Measurements from ENCODE around the gene RIIAD1. TPM values are rescaled to one million over a fixed set of nuclear protein-coding genes. Genes with fewer than 3 reads are reported as not detected.

The RIIAD1 gene, protein sequence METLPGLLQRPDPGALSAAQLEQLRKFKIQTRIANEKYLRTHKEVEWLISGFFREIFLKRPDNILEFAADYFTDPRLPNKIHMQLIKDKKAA
- not detected in 2 replicates for total RNA-seq

GRCh38 chr1:151720974-151721787, at the start of gene RIIAD1:
TSS of gene RIIAD1 (plus strand) at chr1:151721522. CDS start at chr1:151721537, 15 bp downstream.

DNA sequence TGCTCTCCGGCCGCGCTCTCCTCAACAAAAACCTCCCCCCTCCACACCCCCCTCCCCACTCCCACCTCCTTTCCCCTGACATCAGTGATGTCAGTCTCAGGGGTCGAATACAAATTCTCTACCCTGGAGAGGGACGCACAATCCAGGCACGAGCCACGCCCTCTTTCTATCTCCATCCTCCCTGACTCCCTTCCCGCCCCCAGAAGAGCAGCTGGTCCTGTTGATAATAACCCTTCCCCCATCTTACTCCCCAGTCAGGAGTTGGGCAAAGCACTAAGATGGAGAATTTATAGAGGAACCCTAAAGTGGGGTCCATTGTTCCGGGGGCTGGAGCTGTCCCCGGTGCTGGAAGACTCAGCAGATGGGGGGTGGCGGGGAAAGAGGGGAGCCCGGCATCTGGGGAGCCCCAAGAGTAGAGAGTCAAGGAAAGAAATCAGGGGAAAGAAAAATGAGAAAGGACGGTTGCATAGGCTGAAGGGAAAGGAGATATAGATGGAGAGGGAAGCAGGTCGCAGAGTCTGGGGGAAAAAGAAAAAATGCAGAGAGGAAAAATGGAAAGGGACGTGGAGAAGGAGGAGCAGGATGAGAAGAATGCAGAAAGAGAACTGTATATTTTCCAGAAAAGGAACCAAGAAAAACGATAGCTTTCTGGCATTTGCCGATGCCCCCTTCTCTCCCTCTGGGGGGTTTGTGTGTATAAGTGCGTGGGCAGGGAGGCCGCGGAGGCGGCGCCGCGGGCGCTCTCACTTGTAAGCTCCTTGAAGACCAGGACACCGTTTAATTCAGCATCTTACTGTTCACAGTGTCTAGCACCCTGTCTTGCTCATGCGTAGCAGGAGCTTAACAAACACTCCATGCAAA, 4.3 kb upstream of the RIIAD1 start, which contains the start of gene CELF3:
TSS of gene CELF3 (minus strand) at position 33 of the 861 bp plus-strand sequence. CDS start 783 bp downstream, outside the sequence.

GRCh38 chr1:151762941-151763921, 41.9 kb downstream of the RIIAD1 start, which contains the start of gene MRPL9:
TSS of gene MRPL9 (minus strand) at chr1:151763496. CDS start at chr1:151763479, 17 bp downstream.

Other genes with a start within 250 kb of the RIIAD1 start
- gene CGN, start 210.1 kb upstream of the RIIAD1 start, total RNA-seq = 5.8 and 10.7 TPM in 2 replicates
- gene TUFT1, start 181.2 kb upstream of the RIIAD1 start, total RNA-seq = 21.4 and 25.4 TPM in 2 replicates
- gene SNX27, start 109.5 kb upstream of the RIIAD1 start, total RNA-seq = 10.6 and 16.1 TPM in 2 replicates
- not detected in 2 replicates for gene CELF3, start 4.7 kb upstream of the RIIAD1 start, total RNA-seq
- gene MRPL9, start 42.0 kb downstream of the RIIAD1 start, total RNA-seq = 81.1 and 91.5 TPM in 2 replicates
- 7.2 and 8.7 TPM in 2 replicates for gene TDRKH, start 69.0 kb downstream of the RIIAD1 start, total RNA-seq
- gene LINGO4, start 83.9 kb downstream of the RIIAD1 start, total RNA-seq = not detected in 2 replicates
- gene RORC, start 110.3 kb downstream of the RIIAD1 start, total RNA-seq = 0.05 and 0.35 TPM in 2 replicates
- 0.14 TPM in 1 of 2 replicates, not detected in the other for gene C2CD4D, start 118.3 kb downstream of the RIIAD1 start, total RNA-seq
- gene THEM5, start 132.2 kb downstream of the RIIAD1 start, total RNA-seq = 0.99 and 2.3 TPM in 2 replicates
- gene THEM4, start 188.0 kb downstream of the RIIAD1 start, total RNA-seq = 9.1 and 14.0 TPM in 2 replicates